DMS153 treated with DMSO at 0.1 percent for 48 hours (cell line): ENCODE results near the gene LRRC4C.

ENCODE experiments used
- DNase-seq: peaks from one replicate; lab custom pipeline; 2025; ENCODE audit not compliant: unreplicated experiment; lab: John Stamatoyannopoulos, UW

The LRRC4C gene

GRCh38 chr11:41133023-41133422 is 326.4 kb downstream of the LRRC4C start:
- no peak for DNase-seq

DNA sequence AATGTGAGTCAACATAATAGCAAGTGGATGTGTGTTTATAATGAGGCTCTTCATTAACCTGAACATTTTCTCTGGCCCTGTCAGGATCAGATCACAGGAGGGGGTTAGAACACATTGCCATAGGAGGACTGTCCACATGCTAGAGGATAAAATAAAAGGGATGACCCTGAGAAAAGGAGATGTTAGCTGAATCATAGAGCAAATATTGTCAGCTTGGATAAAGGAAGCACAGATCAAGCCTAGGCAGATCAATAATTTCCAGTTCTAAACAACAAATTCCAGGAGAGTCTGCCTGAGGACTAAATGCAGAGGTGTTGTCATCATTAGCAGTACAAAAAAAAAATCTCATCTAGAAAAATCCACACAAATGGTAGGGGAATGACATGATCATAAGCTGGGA is 337.9 kb downstream of the LRRC4C start:
- DNase-seq = no peak

DNA sequence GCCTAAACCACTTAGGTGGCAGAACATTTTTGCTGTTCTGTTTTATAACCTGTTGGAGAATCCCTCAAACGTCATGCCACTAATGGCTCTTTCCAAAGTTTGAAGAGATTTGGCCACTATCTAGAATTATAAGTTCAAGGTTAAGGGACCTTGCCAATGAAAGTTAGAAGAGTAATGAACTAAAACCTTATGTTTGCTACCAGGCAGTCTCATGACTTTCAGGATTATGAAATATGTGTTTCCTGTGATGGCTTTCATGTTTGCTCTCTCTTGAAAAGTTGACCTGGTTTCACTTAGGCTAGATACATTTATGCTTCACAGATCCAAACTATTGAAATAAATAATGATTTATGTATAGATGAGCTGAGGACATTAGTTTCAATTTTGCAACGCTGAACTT is 340.0 kb downstream of the LRRC4C start:
- no peak for DNase-seq

- DNase-seq = no peak
Observed at GRCh38 chr11:41118521-41118920, 340.9 kb downstream of the LRRC4C start.

GRCh38 chr11:41116970-41117369 is 342.5 kb downstream of the LRRC4C start:
- no peak for DNase-seq

GRCh38 chr11:41115066-41115465 is 344.4 kb downstream of the LRRC4C start:
- no peak for DNase-seq

DNA sequence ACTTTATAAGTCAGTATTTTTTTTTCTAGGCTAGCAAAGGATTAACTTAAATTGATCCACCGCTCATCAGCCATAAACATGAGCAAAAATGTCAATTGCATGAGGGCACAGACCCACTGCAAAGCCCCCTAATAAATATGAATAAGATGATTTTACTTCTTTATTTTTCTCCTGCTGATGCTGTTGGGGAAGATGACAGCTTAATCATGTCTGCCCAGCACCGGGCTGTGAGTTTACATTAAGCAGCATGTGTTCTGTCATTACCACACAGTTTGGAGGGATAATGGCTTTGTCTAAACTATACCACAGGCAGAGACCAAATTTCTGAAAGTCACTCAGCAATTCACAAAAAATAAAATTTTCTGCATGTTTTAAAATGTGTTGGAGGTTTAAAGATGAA is 346.3 kb downstream of the LRRC4C start:
- DNase-seq = no peak

DNA sequence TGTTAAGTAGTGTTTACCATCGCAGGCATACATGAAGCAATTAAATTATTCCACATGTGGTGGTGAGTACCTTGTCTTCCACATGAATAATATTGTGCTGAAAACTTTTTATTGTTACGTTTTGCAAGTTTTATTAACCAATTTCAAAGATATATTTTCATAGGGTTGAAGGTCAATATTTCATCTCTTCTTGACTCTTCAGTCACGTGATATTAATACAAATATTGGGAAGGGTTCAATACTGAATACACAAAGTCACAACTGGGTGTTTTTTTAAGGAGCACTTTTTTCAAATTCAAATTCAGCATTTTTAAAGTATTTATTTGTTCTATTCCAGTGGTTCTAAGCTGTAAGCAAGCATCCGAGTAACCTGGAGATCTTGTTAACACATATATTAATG is 348.9 kb downstream of the LRRC4C start:
- no peak for DNase-seq

DNA sequence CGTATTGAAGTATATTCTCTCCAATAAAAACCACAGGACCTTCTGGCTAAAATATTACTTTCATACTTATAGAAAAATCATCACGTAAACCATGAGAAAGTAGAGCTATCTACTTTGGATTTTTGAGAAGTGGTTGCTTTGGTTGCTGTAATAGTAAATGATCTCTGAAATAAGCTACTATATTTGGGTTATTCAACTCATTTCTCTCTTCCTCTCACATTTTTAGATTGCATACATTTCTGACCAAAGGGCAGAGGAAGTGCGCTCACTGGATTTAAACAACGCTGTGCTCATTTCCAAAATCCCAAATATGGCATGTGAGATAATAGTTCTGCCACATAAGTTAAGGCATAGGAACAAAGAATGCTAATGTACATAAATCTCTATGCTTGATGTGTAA is 357.0 kb downstream of the LRRC4C start:
- DNase-seq = no peak

DNA sequence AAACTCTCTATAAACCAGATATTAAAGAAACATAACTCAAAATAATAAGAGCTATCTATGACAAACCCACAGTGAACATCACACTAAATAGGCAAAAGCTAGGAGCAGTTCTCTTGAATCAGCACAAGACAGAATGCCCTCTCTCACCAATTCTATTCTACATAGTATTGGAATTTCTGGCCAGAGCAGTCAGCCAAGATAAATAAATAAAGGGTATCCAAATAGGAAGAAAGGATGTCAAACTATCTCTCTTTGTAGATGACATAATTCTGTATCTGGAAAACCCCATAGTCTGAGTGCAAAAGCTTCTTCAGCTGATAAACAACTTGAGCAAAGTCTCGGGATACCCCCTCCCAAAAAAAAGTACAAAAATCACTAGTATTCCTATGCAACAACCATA is 359.8 kb downstream of the LRRC4C start:
- no peak for DNase-seq

DNA sequence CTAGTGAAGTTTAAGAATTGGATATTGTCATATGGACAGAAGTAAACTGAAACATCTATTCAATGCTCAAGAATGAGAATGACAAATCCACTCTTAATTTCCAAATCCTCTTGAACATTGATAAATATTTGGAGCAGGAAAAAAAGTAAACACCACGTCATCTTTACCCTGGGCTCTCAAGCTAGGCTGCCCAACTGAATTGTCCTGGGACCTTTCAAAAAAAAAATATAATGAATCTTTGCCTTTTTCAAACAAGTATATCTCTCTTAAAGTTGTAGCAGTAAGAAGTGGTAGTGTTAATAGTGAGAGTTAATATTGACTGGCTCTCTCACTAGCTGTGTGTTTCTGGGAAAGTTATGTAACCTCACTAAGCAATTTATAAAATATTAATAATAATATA is 374.3 kb downstream of the LRRC4C start:
- DNase-seq = no peak

GRCh38 chr11:41081756-41082285 is 377.6 kb downstream of the LRRC4C start:
- no peak for DNase-seq

DNA sequence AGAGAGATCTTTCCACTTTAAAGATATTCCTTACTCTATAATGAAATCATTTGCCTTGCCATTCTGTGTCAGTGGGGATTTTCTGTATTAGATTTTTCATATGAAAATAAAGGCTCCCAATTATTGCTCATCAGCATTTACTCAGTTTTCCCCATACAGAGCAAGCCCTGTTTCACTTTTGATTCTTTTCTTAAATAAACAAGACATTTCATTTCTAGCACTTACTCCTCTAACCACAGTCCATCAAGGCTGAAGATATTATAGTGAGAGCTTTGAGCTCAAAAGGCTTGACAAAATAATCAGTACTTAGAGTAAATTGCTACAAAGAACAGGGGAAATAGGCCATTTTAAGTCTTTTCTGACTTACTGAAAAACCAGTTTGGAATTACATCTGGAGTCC is 385.1 kb downstream of the LRRC4C start:
- no peak for DNase-seq

GRCh38 chr11:41065432-41065831 is 394.0 kb downstream of the LRRC4C start:
- DNase-seq = no peak

- no peak for DNase-seq
Observed at GRCh38 chr11:41058138-41058537, 401.3 kb downstream of the LRRC4C start.

DNA sequence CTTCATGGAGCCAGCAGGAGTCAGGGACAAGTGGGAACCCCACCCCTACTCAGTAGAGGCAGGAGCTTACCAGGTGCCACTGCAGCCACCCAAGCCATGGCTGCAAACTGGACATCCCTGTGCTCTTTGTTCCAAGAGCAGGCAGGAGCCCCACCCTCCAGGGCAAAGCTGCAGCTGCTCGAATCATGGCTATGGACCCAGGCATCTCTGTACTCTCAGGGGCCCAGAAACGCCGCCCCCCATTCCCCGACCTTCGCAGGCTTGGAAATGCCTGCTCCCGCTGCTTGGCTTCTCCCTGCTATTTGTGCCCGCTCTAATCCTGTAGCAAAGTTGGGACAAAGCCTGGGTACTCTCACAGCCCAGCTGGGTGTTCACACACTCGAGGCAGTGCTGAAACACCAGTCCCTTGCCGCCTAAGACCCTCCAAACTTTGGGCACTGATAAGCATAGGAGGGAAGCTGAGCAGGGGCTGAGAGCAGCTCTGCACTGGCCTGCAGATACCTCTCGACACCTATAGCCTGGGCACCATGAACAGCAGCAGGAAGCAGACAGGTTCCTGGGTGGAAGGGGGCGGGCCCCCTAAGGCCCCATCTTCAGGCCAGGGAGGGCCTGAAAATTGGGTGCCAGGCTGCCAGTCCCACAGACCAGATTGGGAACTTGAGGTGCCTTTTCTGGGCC is 402.4 kb downstream of the LRRC4C start:
- no peak for DNase-seq

DNA sequence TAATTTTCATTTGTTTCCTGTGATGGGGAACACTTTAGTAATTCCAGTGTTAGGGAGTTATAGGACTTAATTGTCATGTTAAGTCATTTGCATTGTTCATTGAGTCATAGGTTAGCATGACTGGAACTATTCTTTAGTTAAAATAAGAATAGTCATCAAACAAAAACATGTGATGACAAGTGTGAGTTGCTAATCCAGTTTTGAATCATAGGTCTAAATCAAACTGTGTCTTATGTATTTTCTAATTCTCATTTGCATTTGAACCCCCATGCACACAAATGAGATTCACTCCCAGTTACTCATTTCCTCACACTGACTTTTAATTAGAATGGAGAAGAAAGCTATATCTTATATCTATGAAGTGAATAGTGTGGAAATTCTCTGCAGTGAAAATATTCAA is 405.6 kb downstream of the LRRC4C start:
- DNase-seq = no peak

DNA sequence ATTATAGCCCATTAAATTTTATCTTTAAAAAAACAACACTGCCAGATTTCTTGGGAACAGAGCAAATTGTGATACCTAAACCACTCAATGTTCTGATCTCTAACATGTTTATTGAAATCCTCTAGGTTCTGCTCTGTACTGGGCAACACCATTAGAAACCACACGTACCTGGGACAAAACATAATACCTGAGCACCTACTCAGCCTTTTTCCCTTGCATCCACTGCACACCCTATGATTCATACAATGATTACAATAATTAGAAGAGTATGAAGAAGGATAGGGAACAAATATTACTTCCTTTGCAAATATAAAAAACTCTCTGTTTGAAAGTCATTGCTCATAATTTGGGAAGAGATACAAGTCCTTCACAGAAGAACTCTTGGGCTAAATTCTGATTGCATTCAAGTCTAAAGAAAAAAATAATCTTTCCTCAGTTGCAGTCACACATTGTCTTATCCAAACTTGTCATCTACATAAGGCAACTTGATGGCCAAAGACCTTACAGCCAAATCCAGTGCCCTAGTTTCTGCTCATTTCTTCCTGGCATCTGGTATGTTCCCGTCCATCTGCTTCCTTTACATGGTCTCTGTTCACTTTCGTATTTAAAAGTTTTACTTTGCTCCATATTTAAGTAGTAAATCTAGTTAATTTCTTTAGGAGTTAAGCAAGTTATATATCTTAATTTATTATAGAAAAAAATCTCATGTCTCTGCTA is 407.4 kb downstream of the LRRC4C start:
- DNase-seq = no peak

DNA sequence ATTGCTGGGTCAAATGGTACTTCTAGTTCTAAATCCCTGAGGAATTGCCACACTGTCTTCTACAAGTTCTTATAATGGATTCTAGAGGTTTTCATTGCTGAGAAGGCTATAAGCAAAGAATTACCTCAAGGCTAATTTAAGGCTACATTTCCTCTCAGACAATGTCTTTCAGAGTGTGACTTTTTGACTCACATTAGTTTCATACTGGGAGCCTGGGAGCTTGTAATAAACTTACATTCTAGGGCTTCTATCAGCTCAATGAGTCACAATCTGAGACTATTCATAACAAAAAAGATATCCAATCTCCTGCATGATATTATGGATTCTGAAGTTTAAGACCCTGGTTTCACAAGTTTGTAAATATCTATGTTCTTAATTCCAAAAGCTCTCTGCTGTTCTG is 408.7 kb downstream of the LRRC4C start:
- DNase-seq = no peak

- no peak for DNase-seq
Observed at GRCh38 chr11:41047229-41047628, 412.2 kb downstream of the LRRC4C start.

- no peak for DNase-seq
Observed at GRCh38 chr11:41045266-41045665, 414.2 kb downstream of the LRRC4C start.

DNA sequence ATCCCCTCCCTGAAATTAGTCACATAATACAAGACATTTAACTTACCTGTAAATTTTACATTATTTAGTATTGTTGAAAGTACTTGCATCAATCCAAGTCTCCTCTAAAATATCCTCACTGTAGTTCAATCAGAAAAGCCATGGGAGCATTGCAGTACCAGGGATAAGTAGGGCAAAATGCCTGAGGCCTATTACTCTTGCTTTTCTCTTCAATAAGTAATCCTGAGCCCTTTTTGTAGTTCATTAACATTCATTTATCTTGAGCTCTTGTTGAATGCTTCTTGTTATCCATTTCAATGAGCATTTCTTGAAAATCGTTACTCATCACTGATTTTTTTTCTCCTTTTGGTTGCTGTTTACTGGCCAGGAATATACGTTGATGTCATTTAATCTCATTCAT is 414.7 kb downstream of the LRRC4C start:
- no peak for DNase-seq

GRCh38 chr11:41042688-41043087 is 416.8 kb downstream of the LRRC4C start:
- DNase-seq = no peak
